ENCODE data around the gene SYCE1L.
A peak's percentile ranks its signal among the peaks of the same experiment; 100 is the strongest.
"Not testable (repeated sequence)": the region's sequence is repeated elsewhere in the genome, so short reads cannot be mapped to it uniquely, and the experiment has no call there.

Gene SYCE1L

DNA sequence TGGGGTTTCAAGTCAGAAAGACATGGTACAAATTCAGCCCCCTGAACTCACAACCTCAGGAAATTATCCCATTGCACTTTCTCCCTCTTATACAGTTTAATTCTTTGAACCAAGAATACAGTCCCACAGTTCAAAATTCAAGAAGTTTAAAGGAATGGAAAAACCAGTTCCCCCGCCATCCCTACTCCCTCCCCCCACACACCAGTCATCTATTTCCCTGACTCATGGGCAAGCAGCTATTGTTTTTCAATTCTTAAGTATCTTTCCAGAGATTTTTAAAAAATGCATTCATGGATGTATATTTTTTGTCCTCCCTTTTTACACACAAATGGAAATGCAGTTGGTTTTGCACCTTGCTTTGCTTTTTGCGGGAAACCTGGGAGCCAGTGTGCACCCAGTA lies 7.3 kb downstream of the SYCE1L start:
- DNase-seq: no peak

DNA sequence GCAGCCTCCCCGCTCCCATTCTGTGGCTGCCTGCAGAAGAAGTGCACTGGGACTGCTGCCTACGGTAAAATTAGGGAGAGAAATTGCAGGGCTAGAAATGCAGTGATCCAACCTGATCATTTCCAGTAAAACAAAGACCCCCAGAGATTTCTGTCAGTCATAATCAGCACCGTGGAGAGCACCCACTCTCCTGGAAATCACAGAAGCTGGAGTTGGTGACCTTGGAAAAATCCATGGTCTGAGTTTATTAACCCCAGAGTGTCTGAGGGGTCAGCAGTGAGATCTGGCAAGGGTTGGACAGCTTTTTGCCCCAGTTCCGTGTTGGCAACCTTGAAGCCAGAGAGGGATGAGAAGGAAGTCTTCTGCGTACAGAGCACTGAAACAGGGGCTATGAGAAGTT lies 7.8 kb downstream of the SYCE1L start:
- DNase-seq: no peak

DNA sequence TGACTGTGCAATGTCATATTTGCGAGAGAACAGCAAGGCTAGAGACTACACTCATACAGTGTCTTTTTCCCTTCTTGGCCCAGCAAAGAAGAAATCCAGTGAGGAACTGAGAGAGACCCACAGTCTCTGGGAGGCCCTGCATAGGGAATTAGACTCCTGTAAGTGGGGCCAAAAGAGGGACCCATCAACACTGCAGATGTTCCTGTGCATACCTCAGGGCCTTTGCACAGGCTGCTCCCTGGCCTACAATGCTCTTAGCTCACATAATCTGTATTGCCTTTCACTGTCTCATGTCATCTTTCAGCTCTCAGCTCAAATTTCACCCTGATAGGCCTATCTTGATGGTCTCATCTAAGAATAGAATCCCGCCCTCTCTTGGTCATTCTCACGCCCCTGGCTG lies 9.2 kb downstream of the SYCE1L start:
- no peak for DNase-seq

DNA sequence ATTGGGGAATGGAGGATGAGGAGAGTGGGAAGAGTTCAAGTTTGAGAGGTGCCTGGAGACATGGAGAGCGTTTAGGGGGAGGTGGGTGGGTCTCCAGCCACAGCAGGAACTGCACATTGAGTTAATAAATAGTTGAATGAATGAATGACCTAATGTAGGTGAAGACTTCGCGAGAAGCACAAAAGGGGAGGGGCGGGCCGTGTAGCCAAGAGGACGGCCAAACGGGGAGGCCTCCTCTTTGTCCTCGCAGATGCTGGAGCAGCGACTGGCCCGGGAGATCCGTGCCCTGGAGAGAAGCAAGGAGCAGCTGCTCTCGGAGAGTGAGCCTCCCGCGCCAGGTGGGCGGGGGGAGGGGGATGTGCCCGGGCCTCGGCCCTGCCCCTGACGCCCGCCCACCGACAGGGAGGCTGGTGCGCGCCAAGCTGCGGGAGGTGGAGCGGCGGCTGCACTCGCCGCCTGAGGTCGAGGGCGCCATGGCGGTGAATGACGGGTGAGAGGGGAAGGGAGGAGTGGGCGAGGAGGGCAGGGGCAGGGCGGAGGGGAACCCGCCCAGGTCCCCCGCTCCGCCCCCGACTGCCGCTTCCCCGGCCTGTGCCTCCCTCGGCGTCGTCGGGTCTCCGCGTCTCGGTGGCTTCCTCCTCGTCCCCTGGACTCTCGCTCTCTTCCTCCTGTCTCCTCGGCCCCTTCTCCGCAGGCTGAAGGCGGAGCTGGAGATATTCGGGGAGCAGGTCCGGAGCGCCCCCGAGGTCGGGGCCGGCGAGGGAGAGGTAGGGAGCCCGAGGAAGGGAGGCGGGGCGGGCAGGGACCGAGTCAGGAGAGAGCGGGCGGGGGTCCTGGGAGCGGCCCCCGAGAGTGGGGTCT lies 12.9 kb downstream of the SYCE1L start:
- peak; percentile 85 for DNase-seq

DNA sequence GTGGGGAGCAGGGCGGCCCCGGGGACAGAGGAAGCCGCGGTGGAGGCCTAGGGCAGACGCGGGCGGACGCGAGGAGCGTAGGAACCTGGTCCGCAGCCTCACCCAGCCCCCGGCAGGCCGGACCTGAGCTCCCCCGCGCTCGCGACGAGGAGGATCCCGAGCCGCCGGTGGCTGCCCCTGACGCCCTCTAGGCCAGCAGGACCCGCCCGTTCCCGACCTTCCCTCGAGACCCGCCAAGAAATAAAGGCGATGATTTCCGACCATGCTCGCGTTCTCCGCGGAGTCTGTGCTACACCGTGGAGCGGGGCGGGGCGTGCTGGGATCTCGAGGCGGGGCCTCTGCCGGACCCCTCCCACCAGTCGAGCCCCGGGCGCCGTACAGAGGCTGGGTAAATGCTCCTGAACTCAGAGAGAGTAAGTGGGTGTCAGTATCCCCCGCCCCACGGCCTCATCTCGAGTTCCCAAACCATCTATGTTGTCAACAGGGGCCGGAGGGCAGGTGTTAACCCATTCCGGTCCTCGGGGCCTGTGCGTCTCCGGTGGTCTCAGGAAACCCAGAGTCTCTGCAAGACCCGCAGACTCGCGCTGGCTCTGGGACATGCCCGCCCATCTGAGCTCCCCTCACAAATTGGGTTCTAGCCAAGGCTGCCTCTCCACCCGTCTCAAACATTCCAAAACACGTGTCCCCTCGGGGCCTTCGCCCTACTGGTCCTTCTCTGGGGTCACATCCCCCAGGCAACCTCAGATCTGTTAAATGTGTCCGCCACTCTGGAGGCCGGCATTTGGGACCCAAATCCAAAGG lies 13.7 kb downstream of the SYCE1L start:
- peak; percentile 78 for DNase-seq

DNA sequence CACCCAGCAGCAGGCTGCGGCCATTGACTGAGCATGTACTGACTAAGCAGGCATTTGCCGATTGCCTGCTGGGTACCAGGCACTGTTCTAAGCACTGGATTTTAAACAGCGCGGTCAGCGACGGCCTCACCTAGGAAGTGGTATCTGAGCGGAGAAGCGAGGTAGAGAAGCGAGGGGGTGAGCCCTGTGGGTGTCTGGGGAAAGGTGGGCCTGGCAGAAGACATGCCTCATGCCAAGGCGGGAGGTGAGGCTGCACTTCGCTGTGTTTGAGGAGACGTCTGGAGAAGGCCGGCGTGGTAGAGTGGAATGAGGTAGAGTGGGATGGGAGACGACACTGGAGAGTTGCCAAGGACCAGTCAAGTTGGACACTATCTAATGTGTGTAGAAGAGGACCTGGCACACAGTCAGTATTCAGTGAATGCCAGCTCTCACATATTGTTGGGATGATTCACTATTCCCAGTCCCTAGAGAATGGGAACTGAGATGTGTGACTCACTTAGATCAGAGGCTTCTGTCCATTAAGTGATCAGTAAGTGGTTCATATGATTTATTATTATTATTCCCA lies 14.4 kb downstream of the SYCE1L start:
- DNase-seq: no peak

DNA sequence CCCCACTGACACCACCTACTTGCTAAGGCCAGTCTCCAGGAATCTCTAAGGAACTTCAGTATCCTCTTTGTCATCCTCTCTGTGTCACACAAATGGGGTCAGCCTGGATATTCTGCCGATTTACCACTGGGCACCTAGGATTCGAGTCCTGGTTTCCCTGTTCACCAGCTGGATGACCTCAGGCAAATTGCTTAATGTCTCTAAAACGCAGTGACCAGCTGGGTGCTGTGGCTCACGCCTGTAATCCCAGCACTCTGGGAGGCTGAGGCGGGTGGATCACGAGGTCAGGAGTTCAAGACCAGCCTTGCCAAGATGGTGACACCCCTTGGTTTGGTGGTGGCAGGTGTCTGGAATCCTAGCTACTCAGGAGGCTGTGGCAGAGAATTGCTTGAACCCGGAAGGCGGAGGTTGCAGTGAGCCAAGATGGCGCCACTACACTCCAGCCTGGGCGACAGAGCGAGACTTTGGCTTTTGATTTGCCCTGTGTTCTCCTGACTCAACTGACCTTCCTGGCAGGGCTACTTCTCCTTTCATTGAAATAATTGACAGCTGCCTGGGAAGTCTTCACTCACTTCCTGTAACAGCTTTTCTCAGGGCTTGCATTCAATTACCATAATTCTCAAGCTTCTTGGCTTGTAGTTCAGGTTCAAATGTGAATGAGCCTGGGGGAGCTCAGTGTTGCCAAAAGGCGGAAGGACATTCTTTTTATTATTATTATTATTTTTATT lies 15.4 kb downstream of the SYCE1L start:
- DNase-seq: no peak

DNA sequence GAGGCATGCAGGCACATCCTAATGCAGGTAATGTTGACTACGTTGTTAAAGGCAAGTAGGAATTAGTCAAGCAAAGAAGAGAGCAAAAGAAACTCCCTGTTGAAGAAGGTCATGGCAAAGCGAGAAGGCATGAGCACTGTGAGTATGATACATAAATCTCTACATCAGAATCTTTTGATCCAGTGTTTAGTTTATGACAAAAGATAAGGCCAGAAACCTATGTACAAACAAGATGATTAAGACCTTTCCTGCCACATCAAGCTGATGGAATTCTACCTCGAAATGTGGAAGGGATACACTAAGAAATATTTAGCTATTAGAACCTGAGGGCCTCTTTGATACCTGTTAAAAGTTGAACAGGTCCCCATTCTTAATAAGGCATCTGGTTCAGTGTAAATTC lies 20.2 kb downstream of the SYCE1L start:
- no peak for DNase-seq

DNA sequence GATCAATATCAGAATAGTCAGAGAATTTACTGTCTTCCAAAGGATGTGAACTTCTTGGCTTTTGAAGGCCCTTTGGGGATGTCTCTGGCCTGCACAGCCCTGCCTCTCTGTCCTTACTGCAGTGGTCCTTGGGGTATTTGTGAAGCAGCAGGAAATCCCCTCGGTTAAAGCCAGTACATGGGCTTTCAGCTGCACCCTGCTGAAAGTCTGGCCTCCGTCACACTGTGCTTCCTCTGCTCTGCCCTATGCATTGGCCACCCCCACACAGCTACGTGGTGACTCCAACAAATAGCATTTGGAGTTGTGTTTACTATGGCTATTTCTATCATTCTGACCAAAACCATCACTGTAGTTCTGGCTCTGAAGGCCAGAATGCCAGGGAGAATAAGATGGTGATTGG lies 21.2 kb downstream of the SYCE1L start:
- no peak for DNase-seq

DNA sequence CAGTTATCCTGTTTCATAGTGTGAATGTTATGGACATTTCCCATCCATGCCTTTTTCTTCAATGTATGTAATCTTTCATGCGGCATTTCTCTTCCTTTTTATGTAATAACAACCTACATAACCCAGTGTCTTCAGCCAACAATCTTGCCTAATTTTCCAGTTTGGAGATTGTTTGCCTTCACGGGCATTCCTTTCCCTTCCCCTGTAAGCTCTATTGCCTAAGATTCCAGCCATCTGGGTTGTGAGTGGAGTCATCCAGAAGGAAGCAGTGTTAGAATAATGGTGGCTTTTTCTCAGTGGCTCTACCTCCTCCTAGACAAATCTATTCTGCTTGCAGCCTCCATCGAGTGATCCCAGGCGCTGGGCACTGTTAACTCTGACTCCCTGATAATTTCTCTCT lies 22.3 kb downstream of the SYCE1L start:
- no peak for DNase-seq

DNA sequence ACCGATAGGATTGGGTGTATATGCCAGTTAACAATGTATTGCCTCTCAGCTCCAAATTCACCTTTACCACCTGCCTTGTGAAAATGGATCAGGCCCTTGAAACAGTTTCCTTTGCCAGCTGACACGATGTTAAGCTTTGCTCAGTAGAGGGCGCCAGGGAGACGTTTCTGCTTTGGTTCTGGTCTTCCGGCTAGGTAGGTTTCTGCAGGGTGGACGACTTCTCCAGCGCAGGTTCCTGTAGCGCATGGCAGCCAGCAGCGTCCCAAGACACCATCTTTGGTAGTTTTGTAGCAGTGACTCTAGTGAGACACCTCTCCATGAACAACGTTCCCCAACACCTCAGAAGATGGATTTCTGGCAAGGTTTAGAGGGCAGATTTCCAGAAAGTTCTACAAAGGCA lies 24.0 kb downstream of the SYCE1L start:
- no peak for DNase-seq

DNA sequence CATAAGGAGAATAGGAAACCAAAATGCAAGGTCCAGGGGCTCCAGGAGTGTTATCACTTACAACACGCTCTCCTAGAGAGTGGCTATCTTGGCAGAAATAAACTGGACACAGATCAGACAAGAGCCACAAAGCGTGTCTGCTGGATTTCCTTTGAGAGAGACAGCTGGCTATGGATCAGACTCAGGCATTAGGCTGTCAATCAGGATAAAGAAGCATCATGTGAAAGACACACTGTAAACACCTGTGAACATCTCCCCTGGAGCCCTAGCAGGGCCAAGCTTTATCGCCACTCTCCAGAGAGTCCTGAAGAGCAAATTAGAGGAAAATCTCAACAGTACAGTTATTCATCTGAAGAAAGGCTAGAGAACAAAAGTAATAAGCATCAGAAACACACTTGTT lies 26.0 kb downstream of the SYCE1L start:
- no peak for DNase-seq

DNA sequence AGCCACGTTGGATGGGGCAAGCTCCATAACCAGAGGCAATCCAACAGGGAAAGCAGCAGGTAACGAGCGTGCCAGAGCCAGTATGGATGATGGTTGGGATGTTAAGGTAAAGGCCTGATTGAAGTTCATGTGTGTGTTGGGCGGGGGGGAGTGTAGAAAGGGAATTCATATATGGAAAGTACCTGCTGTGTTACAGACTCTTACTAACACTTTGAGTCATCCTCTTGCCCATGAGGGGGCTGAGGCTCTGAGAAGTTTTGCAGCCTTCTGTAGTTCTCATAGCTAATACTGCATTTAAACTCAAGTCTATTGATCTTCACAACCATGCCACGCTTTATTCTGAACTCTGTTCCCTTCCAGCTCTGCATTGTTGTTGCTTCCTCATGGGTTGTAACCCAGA lies 28.5 kb downstream of the SYCE1L start:
- no peak for DNase-seq

DNA sequence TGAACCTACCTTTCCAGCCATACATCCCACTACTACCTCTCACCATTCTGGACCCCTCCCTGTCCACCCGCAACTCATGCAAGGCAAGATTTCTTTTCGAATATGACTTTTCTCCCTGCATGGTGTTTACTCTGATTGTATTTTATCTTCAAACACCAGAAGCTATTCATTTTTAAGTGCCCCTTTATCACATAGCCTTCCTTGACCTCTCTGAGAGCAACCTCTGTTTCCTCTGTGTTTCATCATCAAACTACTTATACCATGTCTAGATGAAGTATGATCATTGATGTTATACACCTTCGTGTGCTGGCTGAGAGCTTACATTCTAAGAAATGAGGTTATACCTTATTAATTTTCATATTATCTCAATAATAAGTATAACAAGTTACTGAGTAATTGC lies 31.8 kb downstream of the SYCE1L start:
- no peak for DNase-seq

DNA sequence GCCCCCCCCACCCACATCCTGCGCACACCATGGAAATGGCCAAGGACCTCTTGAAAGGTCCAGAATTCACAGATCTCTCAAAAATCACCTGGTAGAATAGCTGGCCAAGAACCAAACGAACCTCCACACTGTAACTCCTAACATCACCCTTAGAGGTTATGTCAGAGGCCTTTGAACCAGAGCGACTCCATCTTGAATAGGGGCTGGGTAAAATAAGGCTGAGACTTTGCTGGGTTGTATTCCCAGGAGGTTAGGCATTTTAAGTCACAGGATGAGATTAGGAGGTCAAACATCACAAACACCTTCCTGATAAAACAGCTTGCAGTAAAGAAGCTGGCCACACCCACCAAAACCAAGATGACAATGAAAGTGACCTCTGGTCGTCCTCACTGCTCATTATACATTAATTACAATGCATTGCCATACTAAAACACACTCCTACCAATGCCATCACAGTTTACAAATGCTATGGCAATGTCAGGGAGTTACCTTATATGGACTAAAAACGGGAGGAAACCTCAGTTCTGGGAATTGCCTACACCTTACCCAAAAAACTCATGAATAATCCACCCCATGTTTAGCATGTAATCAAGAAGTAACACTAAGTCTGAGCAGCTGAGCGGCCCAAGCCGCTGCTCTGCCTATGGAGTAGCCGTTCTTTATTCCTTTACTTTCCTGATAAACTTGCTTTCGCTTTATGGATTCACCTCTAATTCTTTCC lies 34.8 kb downstream of the SYCE1L start:
- no peak for DNase-seq

DNA sequence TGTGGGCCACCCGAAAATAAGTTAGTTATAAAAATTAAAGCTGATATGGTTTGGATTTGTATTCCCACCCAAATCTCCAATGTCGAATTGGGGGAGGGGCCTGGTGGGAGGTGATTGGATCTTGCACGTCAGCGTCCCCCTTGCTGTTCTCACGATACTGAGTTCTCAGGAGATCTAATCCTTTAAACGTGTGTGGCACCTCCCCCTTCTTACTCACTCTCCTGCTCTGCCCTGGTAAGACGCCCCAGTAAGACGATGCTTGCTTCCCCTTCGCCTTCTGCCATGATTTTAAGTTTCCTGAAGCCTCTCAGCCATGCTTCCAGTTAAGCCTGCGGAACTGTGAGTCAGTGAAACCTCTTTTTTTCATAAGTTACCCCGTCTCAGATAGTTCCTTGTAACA lies 35.4 kb downstream of the SYCE1L start:
- no peak for DNase-seq

DNA sequence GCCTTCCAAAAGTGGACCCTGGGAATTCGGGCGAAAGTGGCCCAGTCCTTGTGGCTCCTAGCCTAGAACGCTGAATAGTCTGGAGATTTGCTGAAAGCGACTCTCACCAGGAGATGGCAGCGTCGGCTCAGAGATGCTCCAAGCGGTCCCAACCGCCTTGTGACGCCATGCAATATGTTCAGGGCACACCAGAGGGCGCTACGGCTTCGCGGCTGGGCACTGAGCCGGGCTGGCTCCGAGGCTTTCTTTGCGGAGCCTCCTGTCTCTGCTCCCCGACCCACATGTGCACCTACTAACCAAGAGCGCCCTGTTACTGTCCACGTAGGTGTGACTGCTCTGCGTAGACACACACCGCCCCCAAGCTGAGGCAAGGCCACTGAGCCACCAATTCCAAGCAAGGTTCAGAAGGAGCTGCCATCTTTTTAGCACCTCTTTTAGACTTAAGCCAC lies 36.9 kb downstream of the SYCE1L start:
- DNase-seq: peak; percentile 87

DNA sequence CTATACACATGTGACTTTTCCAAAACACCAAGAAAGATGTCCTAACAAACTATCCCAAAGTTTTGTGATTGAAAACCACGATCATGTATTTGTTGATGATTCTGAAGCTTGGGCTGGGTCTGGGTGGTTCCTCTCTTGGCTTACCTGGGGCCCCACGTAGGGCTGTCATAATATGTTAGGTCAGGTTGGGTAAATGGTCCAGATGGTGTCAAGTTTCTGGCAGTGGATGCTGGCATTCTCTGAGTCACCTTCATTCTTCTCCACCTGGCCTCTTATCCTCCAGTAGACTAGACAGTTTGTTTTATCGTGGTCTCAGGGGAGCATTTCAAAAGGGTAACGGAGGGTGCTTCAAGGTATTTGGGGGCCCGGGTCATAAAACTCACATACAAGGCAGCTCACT lies 39.4 kb downstream of the SYCE1L start:
- DNase-seq: no peak

DNA sequence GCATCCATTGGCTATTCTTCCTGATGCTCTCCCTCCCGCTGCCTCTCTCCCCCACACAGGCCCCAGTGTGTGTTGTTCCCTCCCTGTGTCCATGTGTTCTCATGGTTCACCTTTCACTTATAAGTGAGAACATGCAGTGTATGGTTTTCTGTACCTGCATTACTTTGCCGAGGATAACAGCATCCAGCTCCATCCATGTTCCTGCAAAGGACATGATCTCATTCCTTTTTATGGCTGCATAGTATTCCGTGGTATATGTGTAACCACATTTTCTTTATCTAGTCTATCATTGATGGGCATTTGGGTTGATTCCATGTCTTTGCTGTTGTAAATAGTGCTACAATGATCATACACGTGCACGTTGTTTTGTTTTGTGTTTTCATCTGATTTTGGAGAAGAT lies 43.3 kb downstream of the SYCE1L start:
- not testable (repeated sequence) for DNase-seq

DNA sequence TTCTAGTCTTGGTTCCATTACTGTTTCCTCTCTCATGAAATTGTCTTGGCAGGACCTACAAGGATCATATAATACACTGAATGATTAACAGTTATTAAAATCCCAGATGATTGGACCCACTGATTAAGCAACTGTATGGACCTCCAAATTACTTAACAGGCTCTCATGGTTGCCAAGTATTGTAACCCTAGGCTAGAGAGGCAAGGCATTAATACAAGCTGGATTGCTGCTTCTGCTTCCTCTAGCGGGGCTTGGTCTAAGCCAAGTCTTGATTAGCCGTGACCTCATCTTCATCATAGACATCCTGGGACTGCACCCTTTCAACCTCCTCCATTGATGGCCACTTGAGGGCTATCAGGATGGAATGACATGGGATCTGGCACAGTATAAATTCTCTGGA lies 46.9 kb downstream of the SYCE1L start:
- no peak for DNase-seq

DNA sequence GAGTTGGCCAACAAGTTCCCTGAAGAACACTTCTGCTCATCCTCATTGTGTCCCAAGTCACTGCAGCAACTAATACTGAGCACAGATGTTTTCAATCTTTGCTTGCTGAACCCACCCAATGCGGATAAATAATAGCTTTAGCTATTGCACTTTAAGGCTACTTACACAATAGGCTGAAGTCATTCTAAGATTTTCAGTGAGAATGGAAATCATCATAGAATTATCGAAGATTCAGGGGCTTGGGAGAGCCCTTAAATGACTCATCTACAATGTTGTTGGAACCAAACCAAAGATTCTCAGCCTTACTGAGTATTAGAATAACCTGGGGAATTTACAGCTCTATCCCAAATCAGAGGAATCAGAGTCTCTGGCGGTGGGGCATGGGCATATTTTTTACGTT lies 51.2 kb downstream of the SYCE1L start:
- DNase-seq: no peak

All from left hindlimb (tissue), 1 donor.